Prostate gland (tissue), 2 donors: ENCODE results near the gene AACS. TPM values are rescaled to one million over a fixed set of nuclear protein-coding genes. Genes with fewer than 3 reads are reported as not detected.
"Not testable (repeated sequence)": the region's sequence is repeated elsewhere in the genome, so short reads cannot be mapped to it uniquely, and the experiment has no call there.

Experiments
- DNase-seq: peaks from one replicate; pipeline ENCODE4 v3.0.0-alpha.2; 2019; ENCODE audit warnings: low spot score
- H3K27ac ChIP-seq, 2 donors: fragments of 200-600 bp; sonication (generic); 2 replicates each; pipeline ENCODE4 v1.5.1; 2017 to 2019
- H3K27me3 ChIP-seq: fragments of 200-600 bp; sonication (generic); replicated peaks from 2 replicates; pipeline ENCODE4 v1.5.1; 2019; ENCODE audit not compliant: insufficient read depth
- H3K36me3 ChIP-seq, 2 donors: fragments of 200-600 bp; sonication (generic); 1 replicate in 1 of 2; 2 replicates in 1 of 2; pipeline versions ENCODE4 v1.5.1 to v1.8.1; 2017 to 2019
- H3K4me1 ChIP-seq: fragments of 200-600 bp; sonication (generic); replicated peaks from 2 replicates; pipeline ENCODE4 v1.5.1; 2019
- H3K4me3 ChIP-seq, 2 donors: fragments of 200-600 bp; sonication (generic); 2 replicates each; pipeline ENCODE4 v1.5.1; 2017 to 2019
- H3K9me3 ChIP-seq: fragments of 200-600 bp; sonication (generic); 2 replicates; pipeline ENCODE4 v1.5.1; 2017
- CTCF ChIP-seq, 4 experiments: fragments of 200-600 bp in 2 of 4; fragments of 450-650 bp in 2 of 4; sonication (generic) in 2 of 4; IDR thresholded peaks; 1 replicate in 3 of 4; 2 replicates in 1 of 4; pipeline ENCODE4 v1.5.1; 2016 to 2019; ENCODE audit warnings: antibody characterized with exemption in 4 of 4, mild to moderate bottlenecking in 2 of 4, moderate library complexity in 2 of 4
- POLR2A ChIP-seq: fragments of 450-650 bp; IDR thresholded peaks from one replicate; pipeline ENCODE4 v1.6.1; 2016; ENCODE audit warnings: antibody characterized with exemption, mild to moderate bottlenecking
- POLR2AphosphoS5 ChIP-seq: sonication (generic); formaldehyde crosslinking; IDR thresholded peaks from one replicate; pipeline ENCODE4 v1.6.1; 2017; ENCODE audit warnings: antibody characterized with exemption
- WGBS: methylation state at CpG from one replicate; pipeline ENCODE4 v1.1.5; 2018; 5-methylcytosine and 5-hydroxymethylcytosine counted together
- intact Hi-C: fragments of 100-400 bp; cut with DNase I; formaldehyde crosslinking; loops from one replicate; pipeline ENCODE4 v1.14.2; 2022
- total RNA-seq, 2 donors: library from RNA; depleted of rRNA; stranded (reverse); fragments of >200 nt; gene quantifications; one replicate each; pipeline ENCODE4 v1.1.0, GENCODE V29; 2016

AACS gene
- total RNA-seq, 2 donors from 2014 or later: 20.4 to 21.0 TPM

GRCh38 chr12:125081427-125081826 lies 16.2 kb downstream of the AACS start:
- no peaks in the 10 kb centered on the region for H3K27me3 ChIP-seq
- H3K27ac ChIP-seq: no peak overlapping the region
- 81% methylated on average over 11 of the region's 11 CpGs for WGBS
- H3K4me1 ChIP-seq: no peaks in the 10 kb centered on the region
- DNase-seq: no peak
- H3K4me3 ChIP-seq: no peak overlapping the region
- H3K36me3 ChIP-seq: no peaks in the 10 kb centered on the region
- no peak for TF ChIP-seq CTCF (IDR thresholded peaks at IDR 0.05)
- TF ChIP-seq POLR2AphosphoS5: no peak
- TF ChIP-seq POLR2A: no peak
- intact Hi-C loops: no loop called here
- no peaks in the 10 kb centered on the region for H3K9me3 ChIP-seq

- Histone ChIP-seq H3K27me3 (no peaks in the 10 kb centered on the region), H3K36me3 (no peaks in the 10 kb centered on the region), H3K27ac (no peak overlapping the region), H3K4me3 (no peak overlapping the region), H3K9me3 (no peaks in the 10 kb centered on the region), H3K4me1 (no peaks in the 10 kb centered on the region)
- 87% methylated on average over 6 of the region's 6 CpGs for WGBS
- intact Hi-C loops: no loop called here
- no peak for DNase-seq
- TF ChIP-seq CTCF (IDR thresholded peaks at IDR 0.05) (no peak), POLR2AphosphoS5 (no peak), POLR2A (no peak)
These were observed 17.8 kb downstream of the AACS start for GRCh38 chr12:125083072-125083471.

- H3K27me3 ChIP-seq, H3K27ac ChIP-seq, H3K4me3 ChIP-seq, H3K4me1 ChIP-seq, H3K36me3 ChIP-seq, H3K9me3 ChIP-seq, intact Hi-C loops, DNase-seq: not testable (repeated sequence)
- whole genome bisulfite sequencing: 75% methylated on average over 6 of the region's 6 CpGs
These were observed 23.0 kb downstream of the AACS start for GRCh38 chr12:125088199-125088598.

- no peak overlapping the region for H3K27ac ChIP-seq
- no peaks in the 10 kb centered on the region for H3K27me3 ChIP-seq
- H3K4me1 ChIP-seq: no peaks in the 10 kb centered on the region
- H3K4me3 ChIP-seq: no peak overlapping the region
- no peaks in the 10 kb centered on the region for H3K36me3 ChIP-seq
- H3K9me3 ChIP-seq: no peaks in the 10 kb centered on the region
- TF ChIP-seq POLR2AphosphoS5 (no peak), POLR2A (no peak), CTCF (IDR thresholded peaks at IDR 0.05) (no peak)
- no peak for DNase-seq
- 90% methylated on average over 9 of the region's 9 CpGs for WGBS
- intact Hi-C loops: no loop called here
These were observed 23.8 kb downstream of the AACS start for GRCh38 chr12:125089083-125089482.

- intact Hi-C loops: no loop called here
- TF ChIP-seq POLR2A (no peak), CTCF (IDR thresholded peaks at IDR 0.05) (no peak), POLR2AphosphoS5 (no peak)
- WGBS: 95% methylated on average over 1 of the region's 1 CpG
- H3K4me3 ChIP-seq: no peak overlapping the region
- H3K36me3 ChIP-seq: no peaks in the 10 kb centered on the region
- DNase-seq: no peak
- no peaks in the 10 kb centered on the region for H3K27me3 ChIP-seq
- no peaks in the 10 kb centered on the region for H3K9me3 ChIP-seq
- H3K27ac ChIP-seq: no peak overlapping the region
- H3K4me1 ChIP-seq: no peaks in the 10 kb centered on the region
These were observed 24.4 kb downstream of the AACS start for GRCh38 chr12:125089626-125090025.
